T-helper 1 cell treated with Interleukin-12 subunit alpha and Interleukin-12 subunit beta and Interleukin-4 antibody, amounts not matched to agents 30 μg/mL and 1 μg/mL, for 36 hours (primary cell): Measurements from ENCODE around the gene HTR2A.

Experiments
- H3K27ac Mint-ChIP-seq: one replicate; pipeline ENCODE4 v1.8.0; 2021; ENCODE audit warnings: mild to moderate bottlenecking, mixed read lengths
- H3K27me3 Mint-ChIP-seq: one replicate; pipeline ENCODE4 v1.8.0; 2021; ENCODE audit warnings: low read depth, mixed read lengths
- H3K36me3 Mint-ChIP-seq: one replicate; pipeline ENCODE4 v1.8.0; 2021; ENCODE audit warnings: low read depth, mixed read lengths
- H3K4me1 Mint-ChIP-seq: one replicate; pipeline ENCODE4 v1.8.0; 2021; ENCODE audit warnings: low read depth, mixed read lengths
- H3K4me3 Mint-ChIP-seq: one replicate; pipeline ENCODE4 v1.8.0; 2021; ENCODE audit warnings: mild to moderate bottlenecking, moderate library complexity, mixed read lengths
- H3K9me3 Mint-ChIP-seq: one replicate; pipeline ENCODE4 v1.8.0; 2021; ENCODE audit warnings: mixed read lengths

The HTR2A gene

GRCh38 chr13:46855664-46856063 lies 41.2 kb downstream of the HTR2A start:
- H3K27me3 Mint-ChIP-seq = peaks cover 8% of the 10 kb centered on the region
- H3K36me3 Mint-ChIP-seq = no peaks in the 10 kb centered on the region
- H3K27ac Mint-ChIP-seq = no peak overlapping the region
- H3K9me3 Mint-ChIP-seq = no peaks in the 10 kb centered on the region
- H3K4me1 Mint-ChIP-seq = no peaks in the 10 kb centered on the region
- no peak overlapping the region for H3K4me3 Mint-ChIP-seq

DNA sequence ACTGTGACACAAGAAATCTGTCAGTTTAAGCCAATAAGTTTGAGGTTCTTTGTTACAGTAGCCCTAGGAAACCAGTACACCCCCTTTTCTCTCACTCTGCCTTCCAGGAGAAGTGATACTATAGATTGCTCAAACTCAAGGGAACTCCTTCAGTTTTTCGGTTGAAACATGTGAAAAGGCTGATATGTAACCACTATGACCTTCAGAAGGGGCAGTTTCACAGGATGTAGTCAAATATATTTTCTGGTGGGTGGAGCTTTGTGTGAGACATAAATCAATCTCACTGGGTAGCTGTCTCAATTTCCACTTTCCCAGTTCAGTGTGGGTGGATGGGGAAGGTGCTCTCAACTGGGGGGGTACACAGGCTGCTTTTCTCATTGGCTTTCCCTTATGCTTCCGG lies 41.7 kb downstream of the HTR2A start:
- Mint-ChIP-seq H3K4me1 (no peaks in the 10 kb centered on the region), H3K27me3 (peaks cover 6% of the 10 kb centered on the region), H3K4me3 (no peak overlapping the region), H3K27ac (no peak overlapping the region), H3K9me3 (no peaks in the 10 kb centered on the region), H3K36me3 (no peaks in the 10 kb centered on the region)

GRCh38 chr13:46852168-46852567 lies 44.7 kb downstream of the HTR2A start:
- no peaks in the 10 kb centered on the region for H3K4me1 Mint-ChIP-seq
- H3K27ac Mint-ChIP-seq = no peak overlapping the region
- H3K27me3 Mint-ChIP-seq = peaks cover 4% of the 10 kb centered on the region
- H3K9me3 Mint-ChIP-seq = no peaks in the 10 kb centered on the region
- no peak overlapping the region for H3K4me3 Mint-ChIP-seq
- H3K36me3 Mint-ChIP-seq = no peaks in the 10 kb centered on the region

DNA sequence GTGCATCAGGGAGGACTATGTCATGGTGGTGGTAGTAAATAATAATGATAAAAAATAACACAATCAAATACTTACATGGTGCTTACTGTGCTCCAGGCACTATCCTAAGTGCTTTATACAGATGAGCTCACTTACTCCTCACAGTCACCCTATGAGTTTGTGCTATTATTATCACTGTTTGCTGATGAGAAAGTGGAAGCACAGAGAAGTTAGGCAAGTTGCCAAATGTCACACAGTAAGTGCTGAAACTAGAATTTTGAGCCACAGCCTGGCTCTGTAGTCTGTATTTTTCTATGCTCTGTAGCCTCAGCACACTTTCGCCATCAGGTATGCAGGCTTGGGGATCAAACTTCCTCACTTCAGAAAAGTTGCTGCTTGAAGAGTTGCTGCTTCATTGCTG lies 46.6 kb downstream of the HTR2A start:
- Mint-ChIP-seq H3K27me3 (peaks cover 4% of the 10 kb centered on the region), H3K36me3 (no peaks in the 10 kb centered on the region), H3K4me1 (no peaks in the 10 kb centered on the region), H3K27ac (no peak overlapping the region), H3K9me3 (no peaks in the 10 kb centered on the region), H3K4me3 (no peak overlapping the region)

DNA sequence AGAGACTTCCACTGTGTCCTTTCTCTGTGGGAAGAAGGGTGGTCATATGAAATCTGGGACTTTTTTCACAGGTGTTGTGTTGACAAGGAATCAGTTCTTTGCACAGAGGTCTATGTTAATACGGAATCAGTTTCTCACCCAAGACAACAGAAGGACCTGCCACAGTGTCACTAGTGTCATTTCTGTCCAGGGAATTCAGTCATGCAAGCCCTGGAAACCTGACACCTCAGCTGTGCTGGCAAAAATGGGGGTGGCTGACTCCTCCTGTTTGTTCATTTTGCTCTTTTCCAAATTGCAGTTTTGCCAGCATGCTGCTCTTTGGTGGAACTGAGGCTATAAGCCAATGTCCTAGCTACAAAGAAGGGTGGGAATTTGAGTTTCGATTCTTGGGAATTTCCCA lies 50.1 kb downstream of the HTR2A start:
- no peaks in the 10 kb centered on the region for H3K4me1 Mint-ChIP-seq
- H3K27ac Mint-ChIP-seq = no peak overlapping the region
- H3K36me3 Mint-ChIP-seq = no peaks in the 10 kb centered on the region
- no peaks in the 10 kb centered on the region for H3K9me3 Mint-ChIP-seq
- no peak overlapping the region for H3K4me3 Mint-ChIP-seq
- no peaks in the 10 kb centered on the region for H3K27me3 Mint-ChIP-seq

- Mint-ChIP-seq H3K9me3 (no peaks in the 10 kb centered on the region), H3K36me3 (no peaks in the 10 kb centered on the region), H3K27me3 (no peaks in the 10 kb centered on the region), H3K4me3 (no peak overlapping the region), H3K4me1 (no peaks in the 10 kb centered on the region), H3K27ac (no peak overlapping the region)
Observed at GRCh38 chr13:46845146-46845545, 51.7 kb downstream of the HTR2A start.

GRCh38 chr13:46844431-46844830 lies 52.4 kb downstream of the HTR2A start:
- no peaks in the 10 kb centered on the region for H3K27me3 Mint-ChIP-seq
- H3K4me1 Mint-ChIP-seq = no peaks in the 10 kb centered on the region
- H3K4me3 Mint-ChIP-seq = no peak overlapping the region
- H3K36me3 Mint-ChIP-seq = no peaks in the 10 kb centered on the region
- H3K27ac Mint-ChIP-seq = no peak overlapping the region
- no peaks in the 10 kb centered on the region for H3K9me3 Mint-ChIP-seq

GRCh38 chr13:46839399-46839798 lies 57.5 kb downstream of the HTR2A start:
- no peaks in the 10 kb centered on the region for H3K36me3 Mint-ChIP-seq
- peaks cover 4% of the 10 kb centered on the region for H3K27me3 Mint-ChIP-seq
- no peaks in the 10 kb centered on the region for H3K4me1 Mint-ChIP-seq
- H3K9me3 Mint-ChIP-seq = no peaks in the 10 kb centered on the region
- no peak overlapping the region for H3K27ac Mint-ChIP-seq
- H3K4me3 Mint-ChIP-seq = no peak overlapping the region

DNA sequence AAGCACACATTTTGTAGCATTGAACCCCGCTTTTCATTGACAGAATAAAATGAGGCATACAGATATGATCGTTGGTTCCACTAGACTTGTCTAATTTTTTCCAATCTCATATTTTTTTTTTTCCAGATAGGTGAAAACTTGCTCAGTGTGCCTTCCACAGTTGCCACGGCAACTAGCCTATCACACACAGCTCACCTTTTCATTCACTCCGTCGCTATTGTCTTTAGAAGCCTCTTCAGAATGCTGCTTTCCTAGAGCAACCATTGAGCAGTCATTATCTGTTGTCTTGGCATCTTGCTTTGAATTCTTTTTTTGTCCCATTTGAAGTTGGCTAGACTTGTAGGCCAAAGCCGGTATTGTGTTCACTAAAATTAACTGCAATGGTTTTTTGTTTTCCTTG lies 62.2 kb downstream of the HTR2A start:
- Mint-ChIP-seq H3K27ac (no peak overlapping the region), H3K4me1 (no peaks in the 10 kb centered on the region), H3K9me3 (no peaks in the 10 kb centered on the region), H3K36me3 (no peaks in the 10 kb centered on the region), H3K4me3 (no peak overlapping the region), H3K27me3 (peaks cover 4% of the 10 kb centered on the region)

DNA sequence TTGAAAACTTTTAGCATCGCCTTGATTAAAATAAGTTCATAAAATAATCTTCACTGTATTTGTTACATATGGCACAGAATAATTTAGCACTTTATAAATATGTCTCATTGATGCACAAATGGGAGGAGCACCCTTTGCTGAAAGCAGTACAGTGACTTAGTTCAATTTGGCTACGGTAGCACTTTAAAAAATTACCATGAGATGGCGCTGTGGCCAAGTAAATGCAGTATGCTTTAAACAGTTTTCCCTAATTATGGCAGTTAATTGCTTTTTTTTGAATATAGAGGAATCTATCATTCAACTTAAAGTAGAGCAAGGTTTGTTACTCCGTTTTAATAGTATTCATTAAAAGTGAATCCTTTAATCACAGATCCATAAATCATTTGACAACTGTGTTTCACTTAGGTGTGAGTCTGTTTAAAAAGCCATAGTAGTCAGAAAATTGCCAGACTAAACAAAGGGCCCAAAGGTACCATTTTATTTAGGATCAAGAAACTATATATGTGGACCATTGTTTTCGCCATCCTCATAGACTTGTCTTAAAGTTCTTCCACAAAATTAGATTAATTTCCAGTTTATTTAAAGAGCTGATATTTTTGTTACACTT lies 65.2 kb downstream of the HTR2A start:
- Mint-ChIP-seq H3K27me3 (peaks cover 7% of the 10 kb centered on the region), H3K9me3 (no peaks in the 10 kb centered on the region), H3K4me1 (no peaks in the 10 kb centered on the region), H3K27ac (no peak overlapping the region), H3K4me3 (no peak overlapping the region), H3K36me3 (no peaks in the 10 kb centered on the region)

- peaks cover 7% of the 10 kb centered on the region for H3K27me3 Mint-ChIP-seq
- H3K27ac Mint-ChIP-seq = no peak overlapping the region
- H3K4me1 Mint-ChIP-seq = no peaks in the 10 kb centered on the region
- H3K36me3 Mint-ChIP-seq = no peaks in the 10 kb centered on the region
- no peak overlapping the region for H3K4me3 Mint-ChIP-seq
- no peaks in the 10 kb centered on the region for H3K9me3 Mint-ChIP-seq
Observed at GRCh38 chr13:46830405-46831005, 66.3 kb downstream of the HTR2A start.

- no peak overlapping the region for H3K27ac Mint-ChIP-seq
- no peak overlapping the region for H3K4me3 Mint-ChIP-seq
- H3K4me1 Mint-ChIP-seq = no peaks in the 10 kb centered on the region
- peaks cover 7% of the 10 kb centered on the region for H3K27me3 Mint-ChIP-seq
- H3K9me3 Mint-ChIP-seq = no peaks in the 10 kb centered on the region
- H3K36me3 Mint-ChIP-seq = no peaks in the 10 kb centered on the region
Observed at GRCh38 chr13:46822551-46822950, 74.3 kb downstream of the HTR2A start.

- Mint-ChIP-seq H3K36me3 (peaks cover 3% of the 10 kb centered on the region), H3K27ac (no peak overlapping the region), H3K4me1 (no peaks in the 10 kb centered on the region), H3K4me3 (no peak overlapping the region), H3K9me3 (peaks cover 7% of the 10 kb centered on the region), H3K27me3 (peaks cover 14% of the 10 kb centered on the region)
Observed at GRCh38 chr13:46817838-46818476, 78.9 kb downstream of the HTR2A start.

DNA sequence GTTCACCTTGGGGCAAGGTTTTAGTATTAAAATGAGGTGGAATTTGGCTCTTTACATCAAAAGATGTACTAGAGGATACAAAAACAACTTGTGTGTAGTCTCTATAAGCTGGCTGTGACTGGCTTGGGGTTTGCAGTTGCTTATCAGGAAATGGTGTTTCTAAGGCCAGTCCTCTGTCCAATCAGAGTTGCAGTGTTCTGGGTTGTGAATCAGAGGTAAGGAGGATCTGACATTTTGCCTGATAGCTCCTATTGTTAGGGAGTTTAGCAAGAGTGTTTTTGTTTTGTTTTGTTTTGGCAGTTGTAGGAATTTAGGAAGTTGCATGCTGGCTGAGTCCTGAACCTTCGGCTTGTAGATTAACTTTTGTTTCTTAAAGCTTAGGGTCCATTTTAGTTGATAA lies 79.8 kb downstream of the HTR2A start:
- Mint-ChIP-seq H3K4me1 (peaks cover 3% of the 10 kb centered on the region), H3K4me3 (no peak overlapping the region)

DNA sequence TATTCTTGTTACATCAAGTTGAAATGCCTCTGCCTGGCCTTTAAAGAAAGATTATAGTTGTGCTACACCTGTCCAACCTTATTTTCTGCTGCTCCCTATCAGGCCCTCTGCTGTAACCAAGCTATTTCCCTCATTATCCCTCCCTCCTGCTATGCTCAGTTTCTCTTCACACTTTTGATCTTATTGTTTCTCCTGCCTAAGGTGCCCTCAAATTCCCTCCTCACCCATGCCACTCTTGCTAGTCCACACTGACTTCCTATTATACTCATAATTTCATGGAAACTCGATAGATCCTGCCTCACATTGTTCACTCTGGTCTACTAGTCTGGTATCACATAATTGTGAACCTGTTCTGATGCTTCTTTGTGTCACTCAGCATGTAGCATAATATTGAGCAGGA lies 80.5 kb downstream of the HTR2A start:
- no peak overlapping the region for H3K4me3 Mint-ChIP-seq
- peaks cover 5% of the 10 kb centered on the region for H3K4me1 Mint-ChIP-seq
- H3K27ac Mint-ChIP-seq = no peak overlapping the region
- H3K9me3 Mint-ChIP-seq = peaks cover 18% of the 10 kb centered on the region
- peaks cover 18% of the 10 kb centered on the region for H3K27me3 Mint-ChIP-seq
- peaks cover 6% of the 10 kb centered on the region for H3K36me3 Mint-ChIP-seq

More for the DNA sequence above, 79.8 kb downstream of the HTR2A start:
- H3K27ac Mint-ChIP-seq = no peak overlapping the region
- H3K27me3 Mint-ChIP-seq = peaks cover 18% of the 10 kb centered on the region
- H3K36me3 Mint-ChIP-seq = peaks cover 6% of the 10 kb centered on the region
- H3K9me3 Mint-ChIP-seq = peaks cover 15% of the 10 kb centered on the region
